ENCODE measurements around the gene SVOP. TPM values are rescaled to one million over a fixed set of nuclear protein-coding genes. Genes with fewer than 3 reads are reported as not detected.

Gene SVOP
- total RNA-seq (2021; fragmentation: NEBNext Ultra II Directional; extraction: Animal tissue kit (Norgen Biotek cat#: 25700)) (0.33 TPM in 1 of 2 replicates, not detected in the other), polyA plus RNA-seq (2011; rRNA removed) (0.05 and 0.06 TPM in 2 replicates), polyA minus RNA-seq (2011; rRNA and poly(A)+ RNA removed) (0.28 and 1.4 TPM in 2 replicates)
- polyA plus RNA-seq (2011; cell fraction: cytosol; rRNA removed): 0.17 TPM
- 0.26 TPM for polyA plus RNA-seq (2011; cell fraction: nucleus; rRNA removed)
- polyA plus RNA-seq (2012, experiment 1 of 2): 0.03 to 0.24 TPM (median 0.04 TPM) in 4 replicates
- polyA plus RNA-seq (2012, experiment 2 of 2): 0.03 TPM
- 0.04 TPM for polyA plus RNA-seq (2013, experiment 1 of 2)
- polyA plus RNA-seq (2013, experiment 2 of 2): 0.09 TPM
- not detected for polyA minus RNA-seq (2011; cell fraction: cytosol; rRNA and poly(A)+ RNA removed)
- polyA minus RNA-seq (2011; cell fraction: nucleus; rRNA and poly(A)+ RNA removed): not detected
- long read RNA-seq, experiment 1: 0 reads
- long read RNA-seq, experiment 2: 0 reads

GRCh38 chr12:109020796-109021380 is at the start of gene SVOP:
Gene SVOP, minus strand, starts transcription at chr12:109021068. Its CDS starts 200 bp downstream, at chr12:109020868.
- no peaks in the 10 kb centered on the region for H3K36me3 ChIP-seq (ENCODE audit: control insufficient read depth in 2 of 4, insufficient read depth in 4 of 4, low read length in 3 of 4)
- no peak within 1 kb of the TSS for H4K5ac ChIP-seq (ENCODE audit: insufficient read length, low read depth, low read length)
- no peaks in the 10 kb centered on the region for H3K4me1 ChIP-seq (replicated peaks in 1 of 4; ENCODE audit: control insufficient read depth in 3 of 4, insufficient read depth in 4 of 4, low read length in 3 of 4)
- H3K27ac ChIP-seq (ENCODE audit: low read depth, low read length): no peak within 1 kb of the TSS
- H3K18ac ChIP-seq (ENCODE audit: extremely low read depth, low read length): no peak within 1 kb of the TSS
- no peaks in the 10 kb centered on the region for H3K79me2 ChIP-seq (ENCODE audit: control insufficient read depth in 1 of 2, insufficient read depth in 2 of 2, low read length in 2 of 2)
- peak; percentile 82 for FAIRE-seq
- no peak within 1 kb of the TSS for H3K56ac ChIP-seq (replicated peaks; ENCODE audit: insufficient read length, low read depth, low read length)
- 15% methylated on average over 24 of the region's 30 CpGs; no CpG with 5 or more reads in 1 of the 2 experiments for WGBS, 2 experiments (ENCODE audit: extremely low coverage in 1 of 2, insufficient coverage in 1 of 2, insufficient read length in 1 of 2, insufficient replicate concordance in 2 of 2, low coverage in 1 of 2, low lambda C conversion rate in 2 of 2, missing lambda C conversion rate in 1 of 2)
- H3K4ac ChIP-seq (replicated peaks; ENCODE audit: insufficient read length, low read depth, low read length): no peak within 1 kb of the TSS
- H2BK15ac ChIP-seq (ENCODE audit: low read length): no peak within 1 kb of the TSS
- no peaks in the 10 kb centered on the region for H3K9me3 ChIP-seq (ENCODE audit: insufficient read depth in 2 of 2, low read depth in 1 of 2, low read length in 1 of 2)
- ChIA-PET POLR2A (ENCODE audit: partially characterized antibody) (no interaction called here), CTCF (ENCODE audit: partially characterized antibody) (interaction anchor here (0.6 to 1.2 kb wide), 4 partner anchors 20 to 137 kb away, joined by 3 read pairs; no protein-coding TSS in a partner anchor)
- H4K8ac ChIP-seq (ENCODE audit: extremely low read depth, insufficient read depth, low read length): no peak within 1 kb of the TSS
- H3K4me2 ChIP-seq (ENCODE audit: insufficient read depth in 1 of 2, low read depth in 2 of 2, low read length in 2 of 2): peak within 1 kb of the TSS; percentile 58 to 67
- DNase-seq (ENCODE audit: low read depth in 1 of 2, low spot score in 2 of 2): peak; percentile 57 to 97
- no peak within 1 kb of the TSS for H3K9ac ChIP-seq (replicated peaks in 1 of 4; ENCODE audit: extremely low read depth in 1 of 4, low read depth in 3 of 4, low read length in 3 of 4)
- H3K27me3 ChIP-seq (replicated peaks in 1 of 4; ENCODE audit: control insufficient read depth in 3 of 4, extremely low read depth in 1 of 4, insufficient read depth in 3 of 4, low read length in 3 of 4): peaks cover 0 to 2% (median 0%) of the 10 kb centered on the region in 4 experiments; a peak in 2 of 7 replicates
- H2BK12ac ChIP-seq (ENCODE audit: low read depth, low read length): no peak within 1 kb of the TSS
- H4K91ac ChIP-seq (replicated peaks; ENCODE audit: insufficient read length, low read length): no peak within 1 kb of the TSS
- H3K14ac ChIP-seq (ENCODE audit: insufficient read length): no peak within 1 kb of the TSS
- H2BK5ac ChIP-seq (ENCODE audit: low read depth, low read length): no peak within 1 kb of the TSS
- H3K4me3 ChIP-seq (ENCODE audit: extremely low read depth in 1 of 4, insufficient read depth in 2 of 4, low read depth in 3 of 4, low read length in 4 of 4): peak within 1 kb of the TSS; percentile 11 to 51 (median 29); a peak in 6 of 8 replicates
- no peaks in the 10 kb centered on the region for H3K79me1 ChIP-seq (ENCODE audit: low read depth, low read length)
- no peak within 1 kb of the TSS for H2BK20ac ChIP-seq (ENCODE audit: low read length)
- no peaks in the 10 kb centered on the region for H4K20me1 ChIP-seq (replicated peaks in 1 of 2; ENCODE audit: control insufficient read depth in 1 of 2, insufficient read depth in 2 of 2, low read length in 2 of 2)
- H2AK5ac ChIP-seq (ENCODE audit: low read depth, low read length): no peak within 1 kb of the TSS
- no peak within 1 kb of the TSS for H3K23ac ChIP-seq (ENCODE audit: insufficient read length)
- H2AFZ ChIP-seq (ENCODE audit: low read length): no peak within 1 kb of the TSS
- no peak within 1 kb of the TSS for H2BK120ac ChIP-seq (replicated peaks; ENCODE audit: low read depth, low read length)
- no peaks in the 10 kb centered on the region for H3K23me2 ChIP-seq (ENCODE audit: low read depth, low read length)
- TF ChIP-seq CBX8 (IDR thresholded peaks at IDR 0.05; ENCODE audit: borderline replicate concordance, low read depth, low read length) (no peak), EZH2 (IDR thresholded peaks at IDR 0.05; ENCODE audit: low read depth, low read length, severe bottlenecking) (no peak), GABPA (IDR thresholded peaks at IDR 0.05; ENCODE audit: borderline replicate concordance, insufficient read depth, low read length) (peak; percentile 78; the same call in 1 of the 2 replicates), SP2 (IDR thresholded peaks at IDR 0.05; ENCODE audit: low read length) (no peak), BRCA1 (IDR thresholded peaks at IDR 0.05; ENCODE audit: low read depth, low read length) (no peak), SUZ12 (IDR thresholded peaks at IDR 0.05; ENCODE audit: low read length) (0 out of 2 replicates have a peak, but pooled peaks have one; percentile 25), CTBP2 (IDR thresholded peaks at IDR 0.05; ENCODE audit: borderline replicate concordance, insufficient read depth, insufficient read length, low read length) (peak; percentile 37), CEBPB (IDR thresholded peaks at IDR 0.05; ENCODE audit: low read depth, low read length) (no peak), EP300 (IDR thresholded peaks at IDR 0.05; ENCODE audit: borderline replicate concordance in 1 of 2, low read depth in 2 of 2, low read length in 2 of 2) (0 out of 3 replicates have a peak, but pooled peaks of 1 of the 2 experiments have one; percentile 52), TBP (IDR thresholded peaks at IDR 0.05; ENCODE audit: low read depth, low read length) (peak; percentile 41; the same call in 1 of the 2 replicates)
